Effector CD8-positive, alpha-beta T cell (primary cell): ENCODE results near the gene RNH1.

Source experiments
- DNase-seq: peaks from one replicate; lab custom pipeline; 2025; lab: John Stamatoyannopoulos, UW

Gene RNH1

DNA sequence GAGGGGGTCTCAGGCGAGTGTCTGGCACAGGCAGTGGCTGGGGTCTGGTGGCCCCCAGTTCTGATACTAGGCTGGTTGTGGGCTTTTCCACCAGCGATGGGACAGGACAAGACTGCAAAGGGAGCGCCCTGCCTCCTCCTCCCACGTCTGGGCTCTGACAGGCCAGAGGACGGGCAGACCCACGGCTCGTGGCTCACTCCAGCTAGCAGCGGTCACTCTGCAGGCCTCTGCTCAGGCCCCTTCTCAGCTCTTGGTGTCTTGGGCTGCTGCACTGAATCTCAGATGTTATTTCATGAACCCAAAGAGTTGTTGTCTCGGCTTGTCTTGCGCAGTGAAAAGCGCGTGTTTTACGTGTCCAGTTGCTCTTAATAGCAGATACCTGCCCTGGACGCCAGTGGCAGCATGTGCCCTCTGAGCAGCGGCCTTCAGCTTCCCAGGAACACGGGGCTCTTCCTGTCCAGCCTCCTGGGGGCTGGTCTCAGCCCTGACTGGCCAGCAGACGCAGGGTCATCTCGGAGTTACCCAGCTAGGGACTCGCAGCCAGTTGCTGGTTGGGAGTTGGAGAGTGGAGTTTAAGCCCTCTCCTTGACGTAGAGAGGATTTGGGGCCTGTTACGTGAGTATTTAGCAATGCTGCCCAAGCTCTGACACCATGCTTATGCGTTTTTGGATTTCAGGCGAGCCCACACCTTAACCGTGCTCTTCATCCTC, 47.4 kb downstream of the RNH1 start:
- no peak for DNase-seq

DNA sequence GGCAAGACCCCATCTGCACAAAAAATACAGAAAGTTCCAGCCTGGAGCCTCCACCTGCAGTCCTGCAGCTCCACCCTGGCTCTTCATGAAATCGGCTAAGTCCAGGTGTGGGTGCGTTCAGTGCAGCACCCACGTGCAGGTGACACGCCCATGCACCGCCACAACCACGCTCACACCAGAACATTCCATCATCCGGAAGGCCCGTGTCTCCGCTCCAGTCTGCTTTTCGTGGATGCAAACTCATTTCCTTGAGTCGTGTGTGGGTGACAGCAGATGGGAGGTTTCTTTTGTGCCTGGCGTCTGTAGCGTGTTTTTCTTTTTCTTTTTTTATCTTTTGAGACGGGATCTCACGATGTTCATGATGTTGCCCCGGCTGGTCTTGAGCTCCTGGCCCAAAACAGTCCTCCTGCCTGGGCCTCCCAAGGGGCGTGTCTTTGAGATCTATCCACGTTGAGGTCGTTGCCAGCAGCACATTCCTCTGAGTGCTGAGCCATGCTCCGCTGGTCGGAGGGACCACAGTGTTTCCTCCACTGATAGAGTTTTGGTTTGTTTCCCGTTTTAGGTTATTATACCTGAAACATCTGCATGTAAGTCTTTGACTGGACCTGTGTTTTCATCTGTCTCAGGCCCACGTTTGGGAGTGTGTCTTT, 49.8 kb downstream of the RNH1 start:
- DNase-seq = no peak

DNA sequence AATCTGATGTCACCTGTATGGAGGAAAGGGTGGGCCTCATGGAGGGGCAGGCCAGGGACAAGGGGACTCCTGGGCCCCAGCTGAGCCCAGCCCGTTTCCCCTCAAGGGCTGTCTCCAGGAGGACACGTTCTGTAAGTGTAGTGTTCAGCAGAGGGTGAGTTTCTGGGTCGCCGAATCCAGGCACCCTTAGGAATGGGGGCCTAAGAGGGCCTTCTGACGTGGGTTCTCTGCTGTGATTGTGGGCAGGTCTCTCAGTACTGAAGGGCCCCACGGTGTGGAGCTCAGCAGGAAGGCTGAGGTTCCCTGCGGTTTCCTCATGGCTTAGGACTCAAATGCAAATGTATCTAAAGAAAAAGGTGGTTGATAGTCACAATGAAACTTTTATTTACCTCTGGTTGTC, 50.5 kb downstream of the RNH1 start:
- no peak for DNase-seq

DNA sequence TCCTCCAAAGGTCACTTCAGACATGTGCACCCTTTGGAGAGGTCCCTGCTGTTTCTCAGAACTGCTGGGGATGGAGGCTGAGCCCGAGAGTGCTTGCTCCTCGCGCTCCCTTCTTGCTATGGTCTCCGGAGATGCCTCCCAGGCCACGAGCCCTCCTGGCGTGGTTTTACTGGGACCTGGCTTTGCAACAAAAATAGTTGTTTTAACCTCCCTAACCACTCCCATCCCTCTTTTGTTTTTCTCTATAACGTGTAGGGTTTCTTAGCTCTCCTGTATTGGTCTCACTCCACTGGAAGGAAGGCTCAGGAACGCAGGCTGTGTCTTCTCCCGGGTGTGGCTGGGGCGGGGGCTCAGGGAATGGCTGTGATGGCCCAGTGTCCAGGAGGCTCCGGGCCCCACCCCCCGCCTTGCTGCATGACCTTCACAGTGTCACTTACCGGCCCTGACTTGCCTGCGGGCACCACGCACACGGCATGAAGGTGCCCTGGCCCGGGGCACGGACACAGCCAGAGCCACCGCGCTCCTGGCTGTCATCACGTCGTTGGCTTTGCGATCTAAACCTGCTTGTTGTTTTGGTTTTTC, 51.4 kb downstream of the RNH1 start:
- no peak for DNase-seq

DNA sequence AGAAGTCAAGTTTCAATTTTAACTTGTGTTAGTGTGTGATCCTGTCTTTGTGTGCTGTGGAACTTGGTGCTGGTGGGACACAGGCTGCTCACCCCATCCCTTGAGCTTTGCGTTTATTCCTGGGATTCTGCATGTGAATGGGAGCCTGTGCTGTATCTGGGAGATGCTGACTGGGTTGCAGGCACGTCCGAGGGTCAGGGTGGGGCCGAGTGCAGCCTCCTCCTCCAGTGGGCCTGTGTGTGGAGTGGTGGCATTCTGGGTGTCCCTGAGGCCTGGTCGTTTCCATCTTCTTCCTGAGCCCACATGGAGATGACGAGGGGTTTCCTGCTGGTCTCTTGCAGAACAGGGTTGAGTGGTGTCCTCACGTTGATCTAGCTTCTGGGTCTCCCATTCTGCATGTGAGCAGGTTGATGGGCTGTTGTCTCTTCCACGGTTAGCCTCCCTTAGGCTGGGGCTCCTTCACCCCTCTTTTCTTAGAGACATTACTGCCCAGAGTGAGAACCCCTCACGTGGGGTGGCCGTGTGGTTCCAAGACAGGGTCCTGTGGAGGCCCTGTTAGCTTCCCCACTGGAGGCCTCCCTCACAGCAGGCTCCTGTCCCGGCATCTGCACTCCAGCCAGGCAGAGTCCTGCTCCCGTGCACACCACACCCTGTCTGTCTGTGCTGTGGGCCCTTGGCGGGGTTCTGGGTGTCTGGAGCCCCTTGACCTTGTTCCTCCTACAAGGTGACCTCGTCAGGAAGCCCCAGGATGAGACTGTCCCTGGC, 52.1 kb downstream of the RNH1 start:
- DNase-seq = no peak

DNA sequence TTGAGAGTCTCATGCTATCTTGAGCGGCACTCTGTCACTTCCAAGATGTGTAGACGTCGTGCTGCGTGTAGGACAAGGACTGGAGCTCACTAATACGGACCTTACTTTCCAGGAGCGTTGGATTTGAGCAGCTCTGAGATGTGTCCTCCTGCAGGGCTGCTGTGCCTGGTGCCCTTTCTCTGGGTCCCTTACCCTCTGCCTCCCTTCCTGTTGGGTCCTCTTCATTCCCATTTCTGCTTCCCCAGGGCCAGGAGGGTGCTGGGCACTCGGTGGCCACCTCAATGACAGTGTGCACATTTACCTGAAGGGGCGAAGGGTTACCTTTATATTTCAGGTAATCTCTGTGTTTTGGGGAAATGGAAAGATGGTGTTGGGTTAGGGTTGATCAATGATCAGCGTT, 53.0 kb downstream of the RNH1 start:
- DNase-seq = no peak

DNA sequence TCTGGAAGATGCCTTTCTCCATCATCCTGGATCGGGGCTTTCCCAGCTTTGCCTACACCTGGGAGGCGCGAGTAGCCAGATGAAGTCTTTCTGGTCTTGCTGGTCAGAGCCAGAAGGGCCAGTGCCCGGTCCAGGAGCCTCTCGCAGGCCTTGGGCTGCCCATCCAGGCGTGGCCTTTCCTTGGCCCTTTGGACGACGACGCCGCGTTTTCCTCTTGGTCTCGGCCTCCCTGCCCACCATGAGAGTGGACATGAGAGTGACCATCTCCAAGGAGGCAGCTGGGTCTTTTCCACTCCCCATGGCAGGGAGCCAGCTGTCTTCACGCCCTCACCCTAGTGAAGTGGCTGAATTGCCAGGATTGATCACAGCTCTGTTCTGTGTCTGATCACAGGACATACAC, 53.5 kb downstream of the RNH1 start:
- no peak for DNase-seq

DNA sequence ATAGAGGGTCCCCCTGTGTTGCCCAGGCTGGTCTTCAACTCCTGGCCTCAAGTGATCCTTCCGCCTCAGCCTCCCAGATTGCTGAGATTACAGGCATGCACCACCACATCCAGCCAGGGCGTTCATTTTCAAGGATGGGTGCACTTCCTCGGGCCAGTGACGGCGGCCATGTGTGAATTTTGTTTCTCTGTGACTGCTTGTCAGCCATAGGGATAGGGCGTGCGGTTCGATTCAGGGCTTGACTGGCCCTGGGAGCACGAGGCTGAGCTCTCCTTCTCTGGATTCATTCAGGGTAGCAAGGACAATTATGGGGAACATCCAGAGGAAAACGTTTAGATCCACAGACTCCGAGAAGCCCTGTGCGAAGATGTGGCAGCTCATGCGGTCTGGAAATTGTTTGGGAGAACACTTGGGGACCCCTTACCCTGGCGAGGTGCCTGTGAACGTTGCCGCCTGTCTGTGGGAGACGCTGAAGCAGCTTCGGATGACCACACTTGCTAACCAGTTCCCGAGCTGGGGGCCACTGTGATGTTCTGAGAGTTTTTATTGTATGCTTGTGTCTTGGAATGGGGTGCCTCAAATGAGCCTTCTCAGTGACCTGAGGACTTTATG, 54.0 kb downstream of the RNH1 start:
- no peak for DNase-seq

DNA sequence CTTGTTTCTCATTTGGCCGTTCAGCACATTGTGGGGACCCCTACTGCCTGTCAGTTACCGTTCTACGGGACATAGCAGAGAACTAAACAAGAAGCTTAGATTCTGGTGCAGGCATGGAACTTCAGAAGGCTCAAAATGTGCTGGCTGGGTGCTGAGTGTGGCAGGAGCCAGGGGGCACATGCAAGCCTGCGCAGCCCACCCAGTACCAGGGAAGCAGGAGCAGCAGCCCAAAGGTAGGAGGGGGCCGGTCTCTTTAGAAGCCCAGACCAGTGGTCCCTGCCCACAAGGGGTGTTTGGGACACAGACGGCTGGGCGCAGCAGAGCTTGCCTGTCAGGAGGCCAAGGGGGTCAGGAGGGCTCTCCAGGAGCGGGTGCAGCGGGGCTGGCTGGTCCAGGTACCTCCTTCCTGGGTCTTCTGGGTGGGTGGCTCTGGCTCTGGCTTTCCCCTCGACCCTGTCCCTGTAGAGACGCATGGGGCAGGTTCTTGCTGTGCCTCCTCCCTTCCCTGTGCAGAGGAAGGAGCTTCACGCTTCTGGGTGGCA, 54.8 kb downstream of the RNH1 start:
- DNase-seq = no peak

DNA sequence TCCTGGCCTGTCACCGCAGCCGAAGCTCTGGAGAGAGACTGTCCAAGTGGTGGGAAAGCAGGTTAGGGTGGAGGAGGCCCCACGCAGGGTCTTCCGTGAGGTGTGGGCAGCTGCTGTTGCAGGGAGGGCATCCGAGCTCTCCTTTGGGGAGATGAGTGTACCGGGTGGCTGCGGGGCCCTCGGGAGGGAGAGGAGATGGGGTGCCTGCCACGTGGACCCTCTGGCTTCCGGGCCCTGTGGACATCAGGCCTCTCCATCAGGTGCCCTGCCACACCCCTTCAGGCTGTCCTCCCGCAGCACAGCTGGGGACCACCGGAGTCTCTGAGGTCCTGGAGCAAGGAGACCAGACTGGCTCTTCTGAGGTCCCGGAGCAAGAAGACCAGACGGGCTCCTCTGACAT, 55.3 kb downstream of the RNH1 start:
- DNase-seq = no peak

DNA sequence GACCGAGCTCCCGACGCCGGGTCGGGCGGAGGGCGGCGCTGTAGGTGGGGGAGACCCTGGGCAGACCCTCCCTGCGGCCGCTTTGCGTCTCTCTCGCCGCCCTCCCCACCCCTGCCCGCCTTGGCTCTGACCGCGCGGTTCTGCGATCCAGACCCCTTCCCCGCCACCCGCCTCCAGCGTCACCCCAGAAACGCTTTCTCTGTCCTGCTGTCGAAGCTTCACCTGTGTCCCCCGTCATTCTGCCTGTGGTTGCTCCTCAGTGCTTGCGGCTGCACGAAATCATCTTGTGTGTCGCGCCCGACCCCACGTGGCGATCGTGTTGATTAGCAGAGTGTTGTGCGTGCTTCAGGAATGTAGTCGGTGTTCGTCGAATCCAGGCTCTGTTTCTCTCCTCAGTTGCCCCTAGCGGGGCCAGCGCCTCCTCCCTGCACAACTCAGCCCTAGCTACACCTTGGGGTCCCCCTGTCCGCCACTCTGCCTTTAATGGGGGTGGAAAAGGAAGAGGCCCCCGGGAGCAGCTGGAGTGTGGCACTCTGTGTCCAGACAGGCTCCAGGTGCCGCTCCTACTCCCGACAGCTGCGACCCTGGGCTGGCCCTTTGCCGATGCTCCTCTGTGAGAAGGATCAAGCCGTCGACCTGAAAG, 56.1 kb downstream of the RNH1 start:
- peak; percentile 64 for DNase-seq

DNA sequence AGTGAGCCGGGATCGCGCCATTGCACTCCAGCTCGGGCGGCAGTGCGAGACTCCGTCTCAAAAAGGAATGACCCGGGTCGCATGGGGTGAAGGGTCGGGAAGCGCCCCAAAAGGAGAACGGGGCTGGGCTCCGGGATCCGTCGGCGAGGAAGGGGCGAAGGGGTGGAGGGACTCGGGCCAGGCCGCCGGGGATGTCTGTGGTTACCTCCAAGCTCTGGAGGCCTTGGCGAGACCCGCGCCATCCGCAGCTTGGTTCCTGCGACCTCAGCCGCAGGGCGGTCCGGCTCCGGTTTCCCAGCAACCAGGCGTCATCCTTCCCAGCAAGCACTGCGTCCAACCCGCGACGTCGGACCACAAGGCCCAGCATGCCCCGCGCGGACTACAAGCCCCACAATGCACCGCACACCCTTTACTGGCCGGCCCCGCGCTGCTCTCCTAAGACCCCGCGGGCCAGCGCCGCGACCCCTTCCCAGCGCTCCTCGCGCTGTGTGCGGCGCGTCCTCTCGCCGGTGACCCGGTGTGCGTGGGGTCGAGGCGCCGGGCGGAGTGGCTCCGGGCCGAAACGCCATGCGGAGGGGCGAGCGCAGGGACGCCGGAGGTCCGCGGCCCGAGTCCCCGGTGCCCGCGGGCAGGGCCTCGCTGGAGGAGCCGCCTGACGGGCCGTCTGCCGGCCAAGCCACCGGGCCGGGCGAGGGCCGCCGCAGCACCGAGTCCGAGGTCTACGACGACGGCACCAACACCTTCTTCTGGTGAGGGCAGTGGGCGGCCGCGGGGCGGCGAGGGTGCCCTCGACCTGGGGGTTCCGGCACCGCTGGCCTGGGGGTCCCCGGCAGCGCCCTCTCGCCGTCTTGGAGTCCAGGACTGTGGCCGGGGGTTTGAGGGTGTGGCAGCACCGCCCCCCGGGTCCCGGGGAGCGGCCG, 56.9 kb downstream of the RNH1 start, which contains the start of gene PTDSS2:
TSS of gene PTDSS2 (plus strand) at position 391 of the 920 bp plus-strand sequence. CDS start at position 568, 177 bp downstream.
- DNase-seq = peak; percentile 85

DNA sequence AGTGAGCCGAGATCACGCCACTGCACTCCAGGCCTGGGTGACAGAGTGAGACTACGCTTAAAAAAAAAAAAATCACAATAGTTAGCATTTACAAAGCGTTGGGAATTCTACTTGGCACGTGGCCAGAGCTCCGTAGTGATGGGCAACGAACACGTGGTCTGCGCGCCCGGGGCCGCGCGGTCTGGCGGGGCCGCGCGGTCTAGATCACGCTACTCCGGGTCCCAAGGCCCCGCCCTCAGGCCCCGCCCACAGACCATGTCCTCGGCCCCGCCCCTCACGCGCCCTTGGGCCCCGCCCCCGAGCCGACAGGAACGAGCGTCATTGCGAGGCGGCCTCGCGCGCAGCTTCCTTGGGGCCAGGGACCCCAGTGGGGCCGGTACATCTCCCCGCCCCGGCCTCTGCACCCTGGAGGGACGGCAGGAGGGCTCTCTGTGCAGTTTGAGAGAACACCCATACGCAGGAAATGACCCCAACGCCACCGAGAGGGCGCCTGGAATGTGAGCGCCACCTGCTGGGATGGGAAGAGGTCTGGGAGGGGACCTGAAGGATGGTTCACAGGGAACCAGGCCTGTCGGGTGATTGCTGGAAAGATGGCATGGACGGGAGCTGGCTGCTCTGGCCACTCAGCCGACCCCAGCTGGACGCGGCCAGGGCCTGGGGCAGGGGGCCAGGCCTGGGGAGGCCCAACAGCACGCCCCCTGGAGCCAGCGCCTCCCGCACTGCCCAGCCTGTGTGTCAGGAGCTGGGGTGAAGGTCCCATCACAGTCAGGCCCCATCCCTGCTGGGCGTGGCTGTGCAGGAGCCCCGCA, 58.9 kb downstream of the RNH1 start:
- peak; percentile 94 for DNase-seq

DNA sequence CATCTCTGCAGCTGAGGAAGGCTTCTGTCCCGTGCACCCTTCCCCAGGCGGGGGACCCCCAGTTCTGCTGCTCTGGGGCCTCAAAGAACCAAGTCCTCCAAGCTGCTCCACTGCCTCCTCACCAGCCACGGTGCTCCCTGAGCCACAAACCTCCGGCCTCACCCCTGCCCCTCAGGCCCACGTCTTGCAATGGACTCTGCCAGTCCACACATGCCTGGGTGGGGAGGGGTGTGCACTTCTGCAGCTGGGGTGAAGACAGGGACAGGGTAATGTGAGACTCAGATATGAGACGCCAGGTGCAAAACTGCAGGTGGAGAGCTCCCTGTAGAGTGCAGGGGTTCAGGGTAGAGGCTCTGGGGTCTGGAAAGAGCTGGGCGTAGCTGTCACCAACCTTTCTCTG, 60.2 kb downstream of the RNH1 start:
- DNase-seq = no peak

DNA sequence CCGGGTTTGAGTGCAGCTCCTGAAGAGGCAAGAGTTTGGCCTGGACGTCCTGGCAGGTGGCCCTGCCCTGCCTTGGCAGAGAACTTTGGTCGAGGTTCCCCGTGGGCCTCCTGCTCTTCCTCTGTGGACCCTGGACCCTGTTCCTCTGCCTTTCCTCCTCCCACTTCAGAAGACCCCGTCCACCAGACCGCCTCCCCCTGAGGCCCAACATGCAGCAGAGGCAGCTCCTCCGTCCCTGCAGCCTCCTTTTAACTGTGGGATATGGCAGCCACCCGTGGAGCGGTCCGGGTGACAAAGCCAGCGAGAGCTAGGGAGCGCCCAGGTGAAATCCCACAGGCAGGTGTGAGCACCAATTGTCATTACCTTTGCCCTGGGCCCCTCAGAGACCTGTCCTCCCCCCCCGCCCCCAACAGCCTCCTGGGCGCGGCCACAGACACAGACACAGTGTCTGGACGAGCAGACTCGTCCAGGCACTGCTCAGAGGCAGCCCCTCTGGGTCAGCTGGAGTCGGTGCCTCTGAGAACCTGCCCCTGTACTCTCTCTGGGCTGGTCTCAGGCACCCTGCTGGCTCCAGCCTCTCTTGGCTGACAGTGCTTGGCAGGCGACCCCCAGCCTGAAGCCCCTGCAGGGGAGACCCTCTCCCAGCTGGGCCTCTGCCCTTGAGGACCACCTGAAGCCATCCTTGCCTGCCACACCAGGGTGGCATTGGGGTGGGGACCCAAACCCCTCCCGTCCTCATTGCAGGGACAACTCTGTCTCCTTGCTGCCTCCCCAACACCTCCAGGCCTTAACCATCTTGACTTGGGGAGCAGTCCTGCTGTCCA, 61.1 kb downstream of the RNH1 start:
- no peak for DNase-seq
